NCI-H446 (cell line): ENCODE data around the gene ZKSCAN4.

Experiments
- DNase-seq, 2 experiments: peaks; one replicate each; lab custom pipeline; 2025; lab: John Stamatoyannopoulos, UW

ZKSCAN4 gene

DNA sequence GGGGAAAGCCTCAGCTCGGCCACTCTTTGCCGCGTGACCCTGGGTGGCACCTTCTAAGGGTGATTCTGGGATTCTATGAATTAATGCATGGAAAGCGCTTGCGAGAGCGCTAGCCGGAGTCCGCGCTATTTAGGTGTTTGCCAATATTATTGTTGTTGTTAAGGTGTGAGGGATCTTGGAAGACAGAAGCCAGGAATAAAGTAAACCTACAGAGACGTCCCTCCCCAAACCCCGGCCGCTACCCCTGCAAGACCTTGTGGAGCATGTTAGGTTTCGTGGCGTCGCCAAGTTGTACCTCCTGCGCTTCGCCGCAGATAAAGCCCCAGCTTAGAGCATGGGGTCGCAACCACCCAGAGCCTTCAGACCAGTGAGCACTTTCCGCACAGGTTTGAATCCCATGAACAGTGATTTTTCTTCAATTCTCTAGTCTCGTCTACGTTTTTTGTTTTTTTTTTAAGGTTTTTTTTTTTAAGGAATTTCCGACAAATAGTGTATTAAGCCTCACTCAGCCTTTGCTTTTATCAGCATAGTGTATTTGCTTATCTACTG lies 43.9 kb downstream of the ZKSCAN4 start:
- DNase-seq: no peak

DNA sequence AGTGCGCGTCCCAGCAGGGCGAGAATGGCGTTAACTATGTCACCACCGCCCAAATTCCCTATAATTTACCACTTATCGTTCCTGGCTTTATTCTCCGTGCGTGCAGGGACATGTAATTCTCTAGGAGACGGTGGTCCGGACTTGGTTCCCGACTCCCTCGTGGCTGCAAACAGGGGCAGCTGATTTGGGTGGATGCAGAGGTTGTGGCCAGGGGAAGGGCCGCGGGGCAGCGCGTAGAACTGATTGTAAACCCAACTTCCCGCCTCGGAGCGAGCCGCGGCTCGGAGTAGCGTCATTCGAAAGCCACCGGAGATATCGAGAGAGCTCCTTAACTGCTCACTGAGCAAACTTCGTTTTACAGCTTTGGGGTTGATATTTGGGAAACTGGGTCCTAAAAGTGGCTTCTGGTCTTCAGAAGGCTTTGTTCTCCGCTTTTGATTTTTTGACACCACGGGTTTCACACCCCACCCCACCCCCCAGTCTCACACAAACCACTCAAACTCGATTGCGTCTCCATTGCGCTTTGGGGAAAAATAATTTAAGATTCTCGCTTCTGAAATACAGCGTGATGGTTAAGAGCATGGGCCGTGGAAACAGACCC lies 44.5 kb downstream of the ZKSCAN4 start:
- no peak for DNase-seq

DNA sequence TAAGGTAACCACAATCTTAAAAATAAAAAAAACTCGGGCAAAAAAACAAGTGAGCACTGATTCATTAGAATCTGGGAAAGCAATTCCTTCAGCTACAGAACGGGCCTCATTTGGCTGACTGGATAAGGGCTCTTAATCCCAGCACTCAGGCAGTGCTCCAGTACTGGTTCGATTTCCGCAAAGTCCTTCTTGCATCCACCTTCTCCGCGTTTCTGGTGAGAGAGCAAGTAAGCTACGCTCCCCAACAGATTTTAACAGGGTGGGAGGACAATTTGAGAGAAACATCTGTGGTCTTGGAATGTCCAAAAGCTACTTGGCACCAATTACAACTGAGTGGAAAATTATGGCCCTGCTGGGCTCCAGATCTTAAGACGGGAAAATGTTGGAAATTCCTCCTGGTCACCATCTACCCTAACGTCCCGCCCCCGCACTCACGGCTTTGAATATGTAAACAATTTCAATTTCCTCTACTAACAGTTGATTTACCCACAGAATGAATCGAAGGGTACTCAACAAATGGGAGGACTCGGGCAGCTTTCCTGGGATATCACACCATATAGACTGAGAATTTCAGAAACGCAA lies 45.0 kb downstream of the ZKSCAN4 start:
- DNase-seq: no peak

DNA sequence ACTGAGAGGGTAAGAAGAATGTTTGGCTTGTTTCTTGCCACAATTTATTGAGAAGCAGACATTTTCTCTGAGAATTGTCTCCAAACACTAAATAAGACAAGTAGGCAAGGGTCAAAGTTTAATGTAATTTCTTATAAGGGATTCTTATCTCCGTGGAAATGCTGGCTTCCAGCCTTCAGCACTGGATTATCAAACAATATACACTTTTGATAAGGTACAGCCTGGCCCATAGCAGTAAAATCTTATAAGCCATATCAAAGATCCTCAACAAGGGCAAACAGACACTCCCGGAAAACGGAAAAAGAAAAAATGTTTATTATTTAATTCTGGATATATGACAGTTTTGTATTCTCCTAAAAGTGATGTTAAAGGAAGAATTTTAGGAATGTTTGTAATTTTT lies 45.5 kb downstream of the ZKSCAN4 start:
- DNase-seq: no peak

DNA sequence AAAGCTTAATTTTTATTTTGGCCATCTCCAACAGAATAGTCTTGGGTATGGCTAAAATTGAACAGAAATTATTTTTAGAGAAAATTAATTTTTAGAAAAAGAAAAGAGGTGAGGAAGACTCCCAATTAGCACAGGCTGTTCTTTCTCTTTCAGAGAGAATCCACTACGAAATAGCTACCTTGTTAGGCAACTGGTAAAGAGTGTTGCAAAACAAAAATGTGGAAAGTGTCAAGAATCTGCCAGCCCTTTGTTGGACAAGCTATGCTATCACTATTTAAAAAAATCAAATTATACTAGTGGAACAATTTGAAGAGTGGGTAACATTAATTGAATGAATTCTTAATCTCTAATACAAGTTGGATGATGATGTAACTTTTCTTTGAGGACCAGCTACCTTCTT lies 46.2 kb downstream of the ZKSCAN4 start:
- DNase-seq: no peak

DNA sequence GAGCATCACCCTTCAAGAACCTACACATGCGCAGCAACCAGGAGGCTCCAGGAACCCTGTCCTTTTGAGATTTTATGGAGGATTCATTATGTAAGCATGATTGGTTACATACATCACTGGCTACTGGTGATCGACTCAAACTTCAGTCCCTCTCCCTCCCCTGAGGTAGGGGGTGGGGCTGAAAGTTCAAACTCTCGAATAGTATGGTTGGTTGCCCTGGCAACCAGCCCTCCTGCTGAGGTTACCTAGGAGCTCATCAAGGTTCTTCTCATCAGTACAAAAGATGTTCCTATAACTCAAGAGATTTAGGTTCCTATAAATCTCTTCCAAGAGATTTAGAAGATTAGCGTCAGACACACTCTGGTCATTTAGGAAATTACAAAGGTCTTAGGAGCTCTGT lies 48.9 kb downstream of the ZKSCAN4 start:
- DNase-seq: no peak

DNA sequence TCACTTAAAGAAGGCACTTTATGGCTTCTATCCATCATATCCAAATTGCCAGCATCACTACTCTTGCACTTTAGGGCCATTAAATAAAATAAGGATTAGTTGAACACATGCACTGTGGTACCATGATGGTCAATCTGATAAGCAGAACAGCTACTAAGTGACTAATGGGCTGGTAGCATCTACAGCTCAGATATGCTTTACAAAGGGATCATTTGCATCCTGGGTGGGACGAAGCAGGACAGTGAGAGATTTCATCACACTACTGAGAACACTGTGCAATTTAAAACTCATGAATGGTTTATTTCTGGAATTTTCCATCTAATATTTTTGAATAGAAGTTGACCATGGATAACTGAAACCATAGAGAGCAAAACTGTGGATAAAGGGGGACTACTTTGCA lies 52.0 kb downstream of the ZKSCAN4 start:
- no peak for DNase-seq
